Colonic mucosa (tissue), 4 donors: ENCODE measurements around the gene CTNNB1. TPM values are rescaled to one million over a fixed set of nuclear protein-coding genes. Genes with fewer than 3 reads are reported as not detected.

Experiments used
- DNase-seq: peaks from one replicate; pipeline ENCODE4 v3.0.0-alpha.2; 2020
- H3K27ac ChIP-seq: fragments of 200-600 bp; one replicate; pipeline ENCODE4 v1.8.0; 2021
- H3K27me3 ChIP-seq: fragments of 200-600 bp; one replicate; pipeline ENCODE4 v1.8.0; 2021
- H3K36me3 ChIP-seq: fragments of 200-600 bp; one replicate; pipeline ENCODE4 v1.8.0; 2021
- H3K4me1 ChIP-seq: fragments of 200-600 bp; one replicate; pipeline ENCODE4 v1.8.0; 2021; ENCODE audit warnings: mild to moderate bottlenecking
- H3K4me3 ChIP-seq: fragments of 200-600 bp; one replicate; pipeline ENCODE4 v1.8.0; 2021
- H3K9ac ChIP-seq, 2 donors: one replicate each; pipeline ENCODE4 v1.7.0; 2013; ENCODE audit warnings: control low read depth in 2 of 2, low read depth in 2 of 2, low read length in 2 of 2
- H3K9me3 ChIP-seq: fragments of 200-600 bp; one replicate; pipeline ENCODE4 v1.8.0; 2021
- CTCF ChIP-seq: fragments of 200-600 bp; IDR thresholded peaks from one replicate; pipeline ENCODE4 v1.8.0; 2022; ENCODE audit warnings: antibody characterized with exemption, mild to moderate bottlenecking
- intact Hi-C: fragments of 100-400 bp; cut with DNase I; formaldehyde crosslinking; loops from one replicate; pipeline ENCODE4 v1.14.1; 2022
- total RNA-seq, 2 donors: library from RNA; stranded (reverse); fragmentation: NEBNext Ultra II Directional in 1 of 2; extraction: Animal tissue kit (Norgen Biotek cat#: 25700) in 1 of 2; gene quantifications; one replicate each; pipeline ENCODE4 v1.2.1, GENCODE V29; 2021
- donor health status: healthy.
- donor health status: DM: no; HTN: no; CAD: no.
- donor health status: DM: no; HTN: no; CAD: no.

Gene CTNNB1
- total RNA-seq, 2 donors from 2014 or later = 403 to 426 TPM

GRCh38 chr3:41163006-41163405 is 36.3 kb upstream of the CTNNB1 start:
- Histone ChIP-seq H3K27ac (no peak overlapping the region), H3K4me3 (no peak overlapping the region)
- TF ChIP-seq CTCF = no peak

GRCh38 chr3:41163421-41163820 is 35.9 kb upstream of the CTNNB1 start:
- no peaks in the 10 kb centered on the region for H3K36me3 ChIP-seq
- no peaks in the 10 kb centered on the region for H3K27me3 ChIP-seq
- H3K4me1 ChIP-seq = no peaks in the 10 kb centered on the region
- no peak overlapping the region for H3K9ac ChIP-seq
- no peak overlapping the region for H3K4me3 ChIP-seq
- DNase-seq = no peak
- intact Hi-C loops = no loop called here
- H3K9me3 ChIP-seq = no peaks in the 10 kb centered on the region
- H3K27ac ChIP-seq = no peak overlapping the region
- no peak for TF ChIP-seq CTCF

More at GRCh38 chr3:41163006-41163405, 36.3 kb upstream of the CTNNB1 start:
- no peaks in the 10 kb centered on the region for H3K36me3 ChIP-seq
- intact Hi-C loops = no loop called here
- H3K9me3 ChIP-seq = no peaks in the 10 kb centered on the region
- DNase-seq = no peak
- no peaks in the 10 kb centered on the region for H3K4me1 ChIP-seq
- H3K27me3 ChIP-seq = no peaks in the 10 kb centered on the region
- H3K9ac ChIP-seq = no peak overlapping the region

- H3K4me3 ChIP-seq = no peak overlapping the region
- H3K4me1 ChIP-seq = no peaks in the 10 kb centered on the region
- TF ChIP-seq CTCF = no peak
- no peak for DNase-seq
- intact Hi-C loops = no loop called here
- no peak overlapping the region for H3K9ac ChIP-seq
- no peaks in the 10 kb centered on the region for H3K27me3 ChIP-seq
- no peaks in the 10 kb centered on the region for H3K36me3 ChIP-seq
- no peak overlapping the region for H3K27ac ChIP-seq
- no peaks in the 10 kb centered on the region for H3K9me3 ChIP-seq
These were observed 34.5 kb upstream of the CTNNB1 start for GRCh38 chr3:41164777-41165176.

- H3K9me3 ChIP-seq = no peaks in the 10 kb centered on the region
These were observed 31.4 kb upstream of the CTNNB1 start for GRCh38 chr3:41167722-41168497.

GRCh38 chr3:41169023-41169422 is 30.3 kb upstream of the CTNNB1 start:
- no peak overlapping the region for H3K9ac ChIP-seq
- intact Hi-C loops = no loop called here
- H3K27ac ChIP-seq = no peak overlapping the region
- no peaks in the 10 kb centered on the region for H3K36me3 ChIP-seq
- H3K4me3 ChIP-seq = no peak overlapping the region
- H3K4me1 ChIP-seq = no peaks in the 10 kb centered on the region
- no peak for TF ChIP-seq CTCF
- H3K9me3 ChIP-seq = no peaks in the 10 kb centered on the region
- H3K27me3 ChIP-seq = no peaks in the 10 kb centered on the region
- DNase-seq = no peak

More at GRCh38 chr3:41167722-41168497, 31.4 kb upstream of the CTNNB1 start:
- H3K9ac ChIP-seq = no peak overlapping the region
- no peaks in the 10 kb centered on the region for H3K36me3 ChIP-seq
- H3K27ac ChIP-seq = no peak overlapping the region
- no peak overlapping the region for H3K4me3 ChIP-seq
- intact Hi-C loops = no loop called here
- no peaks in the 10 kb centered on the region for H3K27me3 ChIP-seq
- no peak for DNase-seq
- TF ChIP-seq CTCF = no peak
- H3K4me1 ChIP-seq = no peaks in the 10 kb centered on the region
